ENCODE results near the gene NAXE.
"Not testable (repeated sequence)": the region's sequence is repeated elsewhere in the genome, so short reads cannot be mapped to it uniquely, and the experiment has no call there.

NAXE gene

DNA sequence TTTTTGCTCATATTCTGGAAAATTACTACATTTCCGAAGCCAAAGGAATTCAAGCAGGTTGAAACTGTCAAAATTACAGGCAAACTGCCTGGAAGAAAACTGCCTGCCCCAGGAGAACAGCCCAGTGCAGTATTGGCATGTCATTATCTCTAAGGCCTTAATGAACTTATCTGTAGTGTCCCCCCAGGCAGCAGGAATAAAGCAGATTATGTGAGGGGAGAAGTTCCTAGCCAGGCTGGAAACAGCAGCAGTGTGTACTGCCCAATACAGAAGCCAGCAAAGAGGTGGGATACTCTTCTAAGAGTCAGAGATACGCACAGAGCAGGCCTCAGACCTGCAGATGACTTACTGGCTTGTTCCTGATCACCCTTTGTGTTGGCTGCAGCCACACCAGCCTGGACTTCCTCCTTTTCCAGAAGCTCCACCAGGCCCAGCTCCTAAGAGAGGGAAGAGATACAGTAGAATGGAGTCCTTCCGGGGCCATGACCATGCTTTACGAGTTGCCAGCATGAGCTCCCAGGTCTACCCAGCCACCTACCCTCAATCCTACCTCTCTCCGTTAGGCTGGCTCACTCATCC is 30.9 kb upstream of the NAXE start:
- H3K4me3 ChIP-seq (ENCODE audit: low read depth, low read length) = no peak overlapping the region
- no peak for DNase-seq (ENCODE audit: low read depth)

GRCh38 chr1:156565519-156565918 is 26.1 kb upstream of the NAXE start:
- no peak for DNase-seq (ENCODE audit: low read depth)

DNA sequence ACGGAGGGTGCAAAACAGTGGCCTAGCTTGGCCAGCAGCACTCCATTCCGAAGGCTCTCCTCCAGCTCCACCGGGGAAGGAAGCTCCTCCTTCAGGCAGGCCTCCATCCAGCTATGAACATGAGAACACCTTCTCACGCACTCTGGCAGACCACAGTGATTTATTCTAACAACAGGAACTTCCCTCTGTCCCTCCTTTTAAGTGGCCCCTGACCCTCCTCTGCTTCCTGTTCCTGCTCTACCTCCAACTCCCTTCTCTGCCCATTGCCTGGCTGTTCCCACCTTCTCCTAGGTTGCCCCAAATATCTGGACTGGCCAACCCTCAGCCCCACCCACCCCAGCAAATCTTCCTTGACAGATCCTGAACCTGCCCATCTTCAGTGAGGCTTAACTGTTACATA is 25.1 kb upstream of the NAXE start:
- no peak overlapping the region for H3K4me3 ChIP-seq (ENCODE audit: low read depth, low read length)
- no peak for DNase-seq (ENCODE audit: low read depth)

More at GRCh38 chr1:156565519-156565918, 26.1 kb upstream of the NAXE start:
- no peak overlapping the region for H3K4me3 ChIP-seq (ENCODE audit: low read depth, low read length)

GRCh38 chr1:156571261-156571852 is 20.2 kb upstream of the NAXE start:
- DNase-seq (ENCODE audit: low read depth) = peak; percentile 50
- H3K4me3 ChIP-seq (ENCODE audit: low read depth, low read length) = peak overlapping the region; percentile 61

DNA sequence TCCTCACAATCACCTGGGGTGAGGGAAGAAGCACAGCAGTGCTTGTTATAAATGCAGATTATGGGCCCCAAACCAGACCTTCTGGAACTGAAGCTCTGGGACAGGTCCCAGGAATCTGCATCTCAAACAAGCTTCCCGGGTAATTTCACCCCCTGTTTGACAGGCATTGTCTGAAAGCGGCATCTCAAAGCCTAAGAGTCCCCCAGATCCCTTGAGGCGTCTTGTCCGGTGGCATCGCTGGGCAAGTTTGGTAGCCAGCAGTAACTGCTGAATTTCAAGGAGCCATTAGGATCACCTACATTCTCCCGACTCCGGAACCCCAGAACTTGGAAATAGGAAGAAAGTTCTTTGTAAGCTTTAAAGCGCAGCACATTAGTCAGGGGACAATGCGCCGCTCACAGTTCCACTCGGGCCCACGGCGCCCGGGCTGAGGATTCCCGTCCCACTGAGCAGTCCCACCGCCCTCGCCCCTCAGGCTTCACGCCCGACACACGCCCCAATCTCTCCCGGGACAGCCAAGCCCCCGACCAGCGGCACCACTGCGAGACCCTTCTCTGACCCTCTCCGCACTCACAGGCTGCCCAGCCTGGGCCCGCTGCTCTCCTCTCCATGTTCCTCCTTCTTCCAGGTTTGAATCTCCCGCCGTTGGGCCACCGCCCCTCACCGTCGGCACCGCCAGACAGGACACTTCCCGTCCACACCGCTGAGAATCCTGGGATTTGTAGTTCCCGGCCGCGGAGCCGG is 19.5 kb upstream of the NAXE start, which contains the start of gene IQGAP3:
TSS of gene IQGAP3 (minus strand) at position 647 of the 744 bp plus-strand sequence. CDS start at position 611, 36 bp downstream.
- H3K4me3 ChIP-seq (ENCODE audit: low read depth, low read length) = peak within 1 kb of the TSS; percentile 61
- DNase-seq (ENCODE audit: low read depth) = peak; percentile 25

DNA sequence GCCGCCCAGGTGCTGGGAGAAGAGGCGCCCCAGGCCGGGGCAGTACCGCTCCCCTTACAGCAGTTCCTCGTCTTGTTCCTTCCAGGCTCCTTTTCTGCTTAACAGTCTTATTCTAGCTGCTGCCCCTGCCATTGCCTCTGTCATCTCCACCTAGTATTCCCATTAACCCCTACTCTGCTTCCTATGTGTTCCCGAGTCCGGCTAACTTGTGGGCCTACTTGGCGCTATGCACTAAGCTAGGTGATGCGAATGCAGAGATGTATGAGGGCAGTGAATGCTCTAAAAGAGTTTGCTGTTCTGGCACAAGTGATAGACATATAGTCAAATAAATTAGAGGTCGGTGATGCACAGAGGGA is 18.9 kb upstream of the NAXE start:
- H3K4me3 ChIP-seq (ENCODE audit: low read depth, low read length) = peak overlapping the region; percentile 61
- no peak for DNase-seq (ENCODE audit: low read depth)

DNA sequence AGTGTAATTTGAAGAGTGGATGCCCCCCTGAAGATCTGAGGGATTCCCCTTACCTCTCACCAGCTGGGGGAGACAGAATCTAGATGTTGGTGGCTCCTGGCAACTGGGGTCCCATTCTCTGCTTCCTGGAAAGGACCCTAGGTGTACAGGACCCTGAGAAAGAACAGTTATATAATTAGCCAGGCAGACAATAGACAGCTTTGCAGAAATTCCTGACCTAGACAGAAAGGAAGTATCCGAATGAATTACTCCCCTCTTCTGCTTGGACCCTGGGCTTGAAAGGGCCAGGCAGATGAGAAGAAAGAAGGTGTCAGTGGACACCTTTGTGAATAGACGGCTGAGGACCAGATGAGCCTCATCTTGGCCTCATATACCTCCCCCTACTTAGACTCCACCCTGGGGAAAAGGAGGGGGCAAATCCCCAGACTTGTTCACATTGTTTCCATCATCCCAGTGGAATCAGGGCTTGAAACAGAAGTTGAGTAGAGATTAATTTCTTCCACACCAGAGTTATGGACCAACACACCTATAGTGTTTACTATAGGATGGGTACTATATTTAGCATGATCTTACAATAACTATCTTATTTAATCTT is 17.4 kb upstream of the NAXE start:
- DNase-seq (ENCODE audit: low read depth) = no peak
- no peak overlapping the region for H3K4me3 ChIP-seq (ENCODE audit: low read depth, low read length)

DNA sequence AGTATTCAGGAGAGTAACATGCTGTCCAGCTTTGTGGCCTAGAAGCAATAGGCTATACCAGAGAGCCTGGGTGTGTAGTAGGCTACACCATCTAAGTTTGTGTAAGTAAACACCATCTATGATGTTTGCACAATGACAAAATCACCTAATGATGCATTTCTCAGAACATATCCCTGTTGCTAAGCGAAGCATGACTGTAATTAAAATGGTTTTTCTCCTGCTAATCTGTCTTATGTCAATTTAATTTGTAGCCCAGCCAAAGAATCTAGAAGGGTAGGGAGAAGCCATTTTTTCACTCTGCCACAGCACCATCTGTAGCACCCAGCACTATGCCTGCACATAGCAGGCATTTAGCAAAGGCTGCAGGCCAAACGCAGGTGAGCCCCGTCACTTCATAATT is 14.0 kb upstream of the NAXE start:
- DNase-seq (ENCODE audit: low read depth) = no peak
- H3K4me3 ChIP-seq (ENCODE audit: low read depth, low read length) = no peak overlapping the region

GRCh38 chr1:156578055-156578454 is 13.5 kb upstream of the NAXE start:
- H3K4me3 ChIP-seq (ENCODE audit: low read depth, low read length) = no peak overlapping the region
- no peak for DNase-seq (ENCODE audit: low read depth)

- DNase-seq (ENCODE audit: low read depth) = no peak
- H3K4me3 ChIP-seq (ENCODE audit: low read depth, low read length) = no peak within 1 kb of the TSS
Measured at GRCh38 chr1:156579472-156579871, 12.1 kb upstream of the NAXE start, which contains the start of gene TTC24. Gene TTC24, plus strand, starts transcription at chr1:156579723. Its CDS starts 1,642 bp downstream, at chr1:156581365.

- no peak for DNase-seq (ENCODE audit: low read depth)
- no peak overlapping the region for H3K4me3 ChIP-seq (ENCODE audit: low read depth, low read length)
Measured at GRCh38 chr1:156581661-156582387, 9.8 kb upstream of the NAXE start.

GRCh38 chr1:156582388-156583017 is 9.1 kb upstream of the NAXE start:
- no peak overlapping the region for H3K4me3 ChIP-seq (ENCODE audit: low read depth, low read length)
- no peak for DNase-seq (ENCODE audit: low read depth)

GRCh38 chr1:156583821-156584622 is 7.6 kb upstream of the NAXE start:
- DNase-seq (ENCODE audit: low read depth) = peak; percentile 45
- H3K4me3 ChIP-seq (ENCODE audit: low read depth, low read length) = no peak overlapping the region

- no peak for DNase-seq (ENCODE audit: low read depth)
Measured at GRCh38 chr1:156584813-156585212, 6.8 kb upstream of the NAXE start.

GRCh38 chr1:156586323-156586722 is 5.3 kb upstream of the NAXE start:
- no peak overlapping the region for H3K4me3 ChIP-seq (ENCODE audit: low read depth, low read length)
- no peak for DNase-seq (ENCODE audit: low read depth)

More at GRCh38 chr1:156584813-156585212, 6.8 kb upstream of the NAXE start:
- H3K4me3 ChIP-seq (ENCODE audit: low read depth, low read length) = no peak overlapping the region

GRCh38 chr1:156586892-156587477 is 4.6 kb upstream of the NAXE start:
- H3K4me3 ChIP-seq (ENCODE audit: low read depth, low read length) = no peak overlapping the region
- no peak for DNase-seq (ENCODE audit: low read depth)

DNA sequence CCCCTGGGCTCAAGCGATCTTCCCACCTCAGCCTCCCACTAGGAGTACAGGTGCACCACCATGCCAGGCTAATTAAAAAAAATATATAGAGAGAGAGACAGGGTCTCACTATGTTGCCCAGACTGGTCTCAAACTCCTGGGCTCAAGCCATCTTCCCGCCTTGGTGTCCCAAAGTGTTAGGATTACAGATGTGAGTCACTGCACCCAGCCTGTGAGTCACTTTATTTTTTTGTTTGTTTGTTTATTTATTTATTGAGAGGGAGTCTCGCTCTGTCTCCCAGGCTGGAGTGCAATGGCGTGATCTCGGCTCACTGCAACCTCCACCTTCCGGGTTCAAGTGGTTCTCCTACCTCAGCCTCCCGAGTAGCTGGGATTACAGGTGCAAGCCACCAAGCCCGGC is 3.6 kb upstream of the NAXE start:
- DNase-seq (ENCODE audit: low read depth); H3K4me3 ChIP-seq (ENCODE audit: low read depth, low read length): not testable (repeated sequence)

DNA sequence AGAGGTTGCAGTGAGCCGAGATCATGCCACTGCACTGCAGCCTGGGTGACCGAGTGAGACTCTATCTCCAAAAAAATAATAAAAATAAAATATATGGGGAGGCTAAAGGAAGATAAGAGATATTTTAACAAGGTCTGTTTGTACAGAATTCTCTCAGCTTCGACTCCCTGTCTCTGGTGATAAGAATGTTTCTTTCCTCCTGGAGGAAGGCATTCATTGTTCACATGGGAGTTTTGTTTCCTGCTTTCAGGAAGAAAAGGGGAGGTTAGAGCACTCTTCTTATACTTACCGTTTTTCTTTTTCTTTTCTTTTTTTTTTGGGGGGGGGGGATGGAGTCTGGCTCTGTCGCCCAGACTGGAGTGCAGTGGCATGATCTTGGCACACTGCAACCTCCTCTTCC is 2.0 kb upstream of the NAXE start:
- no peak for DNase-seq (ENCODE audit: low read depth)
- no peak overlapping the region for H3K4me3 ChIP-seq (ENCODE audit: low read depth, low read length)

All from skeletal muscle cell (primary cell).